Effector memory CD4-positive, alpha-beta T cell (primary cell): Measurements from ENCODE around the gene QRICH2.
"Not testable (repeated sequence)": the region's sequence is repeated elsewhere in the genome, so short reads cannot be mapped to it uniquely, and the experiment has no call there.

Experiments
- DNase-seq, 3 donors: peaks; one replicate each; pipeline ENCODE4 v3.0.0-alpha.2; 2020
- H3K27ac ChIP-seq: 2 replicates; pipeline ENCODE4 v1.7.0; 2013; ENCODE audit warnings: mild to moderate bottlenecking, low read length, moderate library complexity; ENCODE audit not compliant: insufficient read depth, poor library complexity, severe bottlenecking
- H3K27me3 ChIP-seq: replicated peaks from 2 replicates; pipeline ENCODE4 v1.7.0; 2013; ENCODE audit warnings: mild to moderate bottlenecking, low read length; ENCODE audit not compliant: insufficient read depth, control insufficient read depth, poor library complexity, severe bottlenecking
- H3K36me3 ChIP-seq: 2 replicates; pipeline ENCODE4 v1.7.0; 2013; ENCODE audit warnings: mild to moderate bottlenecking, low read length, moderate library complexity; ENCODE audit not compliant: control insufficient read depth, insufficient read depth
- H3K4me1 ChIP-seq: 2 replicates; pipeline ENCODE4 v1.7.0; 2013; ENCODE audit warnings: low read length, mild to moderate bottlenecking; ENCODE audit not compliant: control insufficient read depth, insufficient read depth, poor library complexity, severe bottlenecking
- H3K4me3 ChIP-seq: 2 replicates; pipeline ENCODE4 v1.7.0; 2013; ENCODE audit warnings: low read length, low read depth, mild to moderate bottlenecking; ENCODE audit not compliant: insufficient read depth, poor library complexity, severe bottlenecking
- H3K9me3 ChIP-seq: 2 replicates; pipeline ENCODE4 v1.7.0; 2013; ENCODE audit warnings: mild to moderate bottlenecking, low read length, moderate library complexity; ENCODE audit not compliant: control insufficient read depth

Gene QRICH2

DNA sequence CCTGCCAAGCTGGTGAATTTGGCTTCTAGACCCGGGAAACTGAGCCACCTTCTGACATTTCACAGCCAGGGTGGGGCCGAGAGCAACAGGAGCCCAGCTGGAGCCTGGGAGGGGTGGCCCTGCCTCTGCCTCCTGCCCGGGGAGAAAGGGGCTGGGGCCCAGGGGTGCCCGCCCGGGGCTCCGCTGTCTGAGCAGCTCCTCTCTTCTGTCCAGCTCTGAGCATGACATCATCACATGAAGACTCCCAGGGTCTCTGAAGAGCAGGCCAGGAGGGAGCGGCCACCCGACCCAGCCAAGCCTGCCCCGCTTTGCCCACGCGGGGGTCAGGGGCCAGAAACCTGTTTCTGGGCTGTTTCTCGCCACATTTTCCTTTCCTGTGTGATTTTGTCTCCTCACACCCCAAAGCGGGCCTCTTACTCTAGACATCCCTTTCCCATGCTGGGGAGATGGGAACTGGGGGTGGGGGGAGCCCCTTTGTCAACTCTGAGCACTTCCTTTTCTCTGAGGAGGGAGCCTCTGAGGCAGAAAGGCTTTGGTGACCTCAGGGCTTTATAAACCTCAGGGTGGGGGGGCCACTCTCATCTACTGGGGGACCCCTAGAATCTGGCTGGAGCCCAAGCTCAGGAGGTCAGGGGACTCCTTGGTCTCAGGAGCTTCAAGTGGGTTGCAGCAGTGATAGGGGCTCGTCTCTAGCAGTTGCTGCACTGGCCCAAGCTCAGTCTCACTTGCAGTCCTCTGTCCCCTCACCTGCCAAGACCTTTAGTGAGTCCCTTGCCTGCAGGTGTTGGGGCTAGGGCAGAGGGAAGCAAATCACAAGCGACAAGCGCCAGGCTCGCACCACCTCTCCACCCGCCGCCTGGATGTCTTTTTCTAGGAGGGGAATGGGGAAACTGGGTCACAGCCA, 35.3 kb downstream of the QRICH2 start:
- Histone ChIP-seq H3K4me3 (peak overlapping the region; percentile 48), H3K27me3 (no peaks in the 10 kb centered on the region), H3K4me1 (peaks cover 62% of the 10 kb centered on the region), H3K9me3 (no peaks in the 10 kb centered on the region), H3K36me3 (peaks cover 12% of the 10 kb centered on the region), H3K27ac (peak overlapping the region; percentile 87)
- peak in 1 of 3 donors; percentile 23 for DNase-seq

DNA sequence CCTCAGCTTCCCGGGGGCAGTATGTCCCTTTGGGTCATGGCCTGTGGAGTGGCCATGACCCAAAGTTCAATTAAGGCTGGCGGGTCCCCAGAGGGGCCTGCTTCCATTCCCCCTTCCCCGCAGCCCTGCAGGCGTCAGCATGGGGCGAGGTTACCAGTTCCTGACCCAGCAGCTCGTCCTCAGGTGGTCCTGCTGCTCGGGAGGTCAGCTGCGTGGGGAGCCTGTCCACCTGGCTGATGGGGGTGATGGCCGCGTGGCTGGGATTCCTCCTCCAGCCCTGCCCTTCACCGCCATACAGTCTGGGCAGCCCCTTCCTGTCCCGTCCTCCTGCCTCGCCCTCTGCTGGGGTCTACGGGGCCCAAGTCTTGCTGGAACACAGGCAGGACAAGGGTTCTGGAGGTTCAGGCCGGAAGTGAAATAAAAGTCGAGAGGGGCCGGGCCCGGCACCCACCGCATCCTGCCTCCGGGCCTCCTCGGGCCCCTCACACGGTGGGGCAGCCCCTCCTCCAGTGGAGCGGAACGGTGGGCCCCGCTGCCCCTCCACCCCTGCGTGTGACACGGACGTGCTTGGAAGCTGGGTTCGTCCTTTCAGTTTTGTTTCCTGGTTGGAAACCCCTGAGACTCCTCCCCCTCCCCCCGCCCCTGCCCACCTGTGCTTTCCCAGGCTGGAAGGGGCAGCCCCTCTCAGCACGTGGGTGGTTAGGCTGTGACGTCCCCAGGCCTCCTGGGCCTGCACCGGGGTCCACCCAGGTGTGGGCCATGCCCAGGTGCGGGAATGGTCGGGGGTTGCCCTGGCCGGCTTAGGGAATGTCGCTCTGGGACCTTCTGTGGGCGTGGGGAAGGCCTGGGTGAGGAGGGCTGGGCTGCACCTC, 36.2 kb downstream of the QRICH2 start:
- Histone ChIP-seq H3K27ac (peak overlapping the region; percentile 87), H3K4me3 (peak overlapping the region; percentile 48), H3K4me1 (peaks cover 71% of the 10 kb centered on the region), H3K36me3 (peaks cover 14% of the 10 kb centered on the region), H3K27me3 (no peaks in the 10 kb centered on the region), H3K9me3 (no peaks in the 10 kb centered on the region)
- peak; percentile 53 to 57 (median 55) for DNase-seq

DNA sequence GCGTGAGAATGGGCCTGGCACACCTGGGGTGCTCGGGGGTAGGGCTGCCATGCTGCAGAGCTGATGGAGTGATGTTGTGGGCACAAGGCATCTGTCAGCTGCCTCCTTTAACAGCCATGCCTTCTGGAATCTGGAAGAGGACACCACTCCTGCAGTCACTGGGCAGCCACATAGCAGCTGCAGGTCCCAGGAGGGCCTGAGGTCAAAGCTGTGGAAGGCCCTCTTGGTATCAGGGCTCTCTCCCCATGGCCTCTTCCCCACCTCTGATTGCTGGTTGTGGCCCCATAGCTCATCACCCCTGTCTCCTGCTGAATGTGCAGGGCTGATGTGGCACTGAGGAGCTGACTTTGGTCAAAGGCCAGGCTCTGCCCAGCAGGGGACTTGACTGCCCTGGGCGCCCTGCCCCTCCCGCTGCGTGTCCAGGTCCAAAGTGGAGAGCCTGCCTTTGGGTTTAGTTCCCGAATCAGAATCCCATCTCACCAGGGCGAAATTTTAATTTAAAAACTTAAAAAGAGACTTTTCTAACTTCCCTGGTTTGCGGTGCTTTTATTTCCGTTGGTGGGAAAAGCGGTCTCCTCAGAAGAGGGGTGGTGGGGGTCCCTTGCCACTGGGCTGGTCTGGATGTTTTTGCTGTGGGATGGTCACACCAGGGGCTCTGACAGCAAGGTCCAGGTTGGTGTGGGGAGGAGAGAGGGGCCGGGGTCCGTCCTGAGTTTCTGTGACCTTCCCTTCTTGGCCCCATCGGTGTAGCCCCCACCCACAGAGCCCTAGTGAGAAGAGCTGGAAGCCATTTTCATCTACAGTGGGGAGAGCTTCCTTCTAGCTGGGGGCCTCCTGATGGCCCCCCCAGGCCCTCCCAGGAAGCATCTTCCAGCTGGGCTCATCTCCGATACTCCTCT, 37.1 kb downstream of the QRICH2 start:
- H3K9me3 ChIP-seq = no peaks in the 10 kb centered on the region
- H3K4me1 ChIP-seq = peaks cover 75% of the 10 kb centered on the region

DNA sequence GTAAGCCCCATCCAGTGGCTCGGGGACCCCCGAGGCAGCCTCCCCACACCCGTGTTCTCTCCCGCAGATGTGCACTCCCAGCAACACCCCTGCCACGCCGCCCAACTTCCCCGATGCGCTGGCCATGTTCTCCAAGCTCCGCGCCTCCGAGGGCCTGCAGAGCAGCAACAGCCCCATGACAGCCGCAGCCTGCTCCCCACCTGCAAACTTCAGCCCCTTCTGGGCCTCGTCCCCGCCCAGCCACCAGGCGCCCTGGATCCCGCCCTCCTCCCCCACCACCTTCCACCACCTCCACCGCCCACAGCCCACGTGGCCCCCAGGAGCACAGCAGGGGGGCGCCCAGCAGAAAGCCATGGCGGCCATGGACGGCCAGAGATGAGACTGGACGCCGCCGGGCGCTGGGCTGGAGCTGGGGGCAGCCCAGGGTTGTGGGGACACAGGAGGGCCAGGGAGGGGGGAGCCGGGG, 37.9 kb downstream of the QRICH2 start:
- no peak overlapping the region for H3K4me3 ChIP-seq
- no peak for DNase-seq
- H3K9me3 ChIP-seq = no peaks in the 10 kb centered on the region
- no peaks in the 10 kb centered on the region for H3K27me3 ChIP-seq
- peaks cover 16% of the 10 kb centered on the region for H3K36me3 ChIP-seq
- peak overlapping the region; percentile 86 for H3K27ac ChIP-seq
- H3K4me1 ChIP-seq = peaks cover 75% of the 10 kb centered on the region

More for the DNA sequence above, 37.1 kb downstream of the QRICH2 start:
- DNase-seq = no peak
- Histone ChIP-seq H3K36me3 (peaks cover 16% of the 10 kb centered on the region), H3K27me3 (no peaks in the 10 kb centered on the region), H3K4me3 (peak overlapping the region; percentile 48), H3K27ac (peak overlapping the region; percentile 87)

DNA sequence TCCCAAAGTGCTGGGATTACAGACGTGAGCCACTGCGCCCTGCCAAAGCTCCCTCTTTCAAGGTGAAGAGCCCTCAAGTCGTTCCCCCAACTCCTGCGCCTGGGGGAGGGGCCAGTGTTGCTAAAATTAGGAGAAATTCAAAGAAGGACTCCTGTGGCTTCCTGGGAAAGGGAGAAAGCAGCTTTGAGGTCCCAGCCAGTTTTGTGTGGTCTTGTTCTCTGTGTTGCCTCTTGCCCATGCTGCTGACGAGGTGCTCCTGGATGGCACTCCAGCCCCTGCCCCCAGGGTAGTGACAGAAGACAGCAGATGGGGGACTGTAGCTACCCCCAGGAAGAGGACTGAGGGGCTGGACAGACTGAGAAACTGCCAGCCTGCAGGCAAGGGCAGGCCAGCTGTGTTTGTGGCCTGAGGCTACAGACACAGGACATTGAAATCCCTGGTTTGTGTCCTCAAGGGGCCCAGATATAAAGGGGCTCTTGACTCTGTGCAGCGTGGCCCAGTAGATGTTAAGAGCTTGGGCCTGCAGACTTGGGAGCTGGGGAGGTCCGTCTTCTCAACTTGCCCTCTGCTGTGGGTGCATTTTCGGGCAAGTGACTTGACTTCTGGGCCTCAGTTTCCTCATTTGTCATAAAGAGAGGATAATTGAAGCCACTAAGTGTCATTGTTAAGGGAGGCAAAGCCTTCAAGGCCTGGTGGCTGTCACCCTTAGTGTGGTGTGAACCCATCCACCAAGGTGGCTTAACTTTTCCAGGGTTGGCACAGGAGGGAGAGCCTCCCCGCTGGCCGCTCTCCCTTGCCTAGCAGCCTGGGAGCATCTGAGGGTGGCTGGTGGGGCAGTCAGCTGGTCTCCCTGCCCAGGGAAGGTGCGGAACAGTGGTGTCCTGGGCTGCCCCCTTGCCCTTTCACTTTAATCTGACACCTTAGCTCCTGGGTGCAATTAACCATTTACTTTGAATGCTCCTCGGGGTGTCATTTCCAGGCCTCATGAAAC, 38.8 kb downstream of the QRICH2 start:
- no peaks in the 10 kb centered on the region for H3K9me3 ChIP-seq
- peaks cover 16% of the 10 kb centered on the region for H3K36me3 ChIP-seq
- no peak for DNase-seq
- H3K4me3 ChIP-seq = no peak overlapping the region
- H3K27ac ChIP-seq = peak overlapping the region; percentile 86
- H3K27me3 ChIP-seq = no peaks in the 10 kb centered on the region
- peaks cover 72% of the 10 kb centered on the region for H3K4me1 ChIP-seq

DNA sequence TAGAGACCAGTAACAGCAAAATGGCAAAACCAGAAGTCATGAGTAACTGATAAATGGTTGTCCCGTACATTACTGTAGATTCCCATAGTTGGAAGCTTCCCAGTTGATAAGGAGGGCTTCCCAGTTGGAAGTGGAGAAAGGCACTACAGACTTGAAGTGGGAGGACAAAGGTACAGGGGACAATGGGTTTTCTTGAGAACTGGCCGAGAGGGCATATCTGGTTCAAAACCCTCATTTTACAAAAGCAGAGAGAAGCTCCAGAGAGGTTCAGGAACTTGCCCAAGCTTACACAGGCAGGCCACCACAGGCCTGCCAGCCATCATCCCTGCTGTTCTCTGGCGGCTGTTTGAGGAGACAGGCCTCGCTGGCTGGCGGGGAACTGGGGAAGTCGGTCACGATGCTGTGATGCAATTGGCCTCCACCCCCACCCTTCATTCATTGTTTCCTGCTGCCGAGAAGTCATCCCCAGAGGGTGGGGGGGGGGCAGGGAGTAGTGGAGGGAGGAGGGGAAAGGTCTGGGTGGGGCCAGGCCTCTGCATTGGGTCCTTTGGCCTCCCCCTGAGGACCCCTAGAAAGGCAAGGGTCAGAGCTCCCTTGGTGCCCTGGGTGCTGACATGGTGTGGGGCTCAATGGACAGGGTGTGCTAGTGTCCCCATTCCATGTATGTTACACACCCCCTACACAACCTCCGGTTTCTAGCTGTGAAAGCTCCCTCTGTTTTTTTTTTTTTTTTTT, 39.9 kb downstream of the QRICH2 start:
- DNase-seq = peak; percentile 60 to 70 (median 61)
- peaks cover 61% of the 10 kb centered on the region for H3K4me1 ChIP-seq
- H3K36me3 ChIP-seq = peaks cover 16% of the 10 kb centered on the region
- no peaks in the 10 kb centered on the region for H3K9me3 ChIP-seq
- peak overlapping the region; percentile 86 for H3K27ac ChIP-seq
- H3K4me3 ChIP-seq = peak overlapping the region; percentile 36
- no peaks in the 10 kb centered on the region for H3K27me3 ChIP-seq

DNA sequence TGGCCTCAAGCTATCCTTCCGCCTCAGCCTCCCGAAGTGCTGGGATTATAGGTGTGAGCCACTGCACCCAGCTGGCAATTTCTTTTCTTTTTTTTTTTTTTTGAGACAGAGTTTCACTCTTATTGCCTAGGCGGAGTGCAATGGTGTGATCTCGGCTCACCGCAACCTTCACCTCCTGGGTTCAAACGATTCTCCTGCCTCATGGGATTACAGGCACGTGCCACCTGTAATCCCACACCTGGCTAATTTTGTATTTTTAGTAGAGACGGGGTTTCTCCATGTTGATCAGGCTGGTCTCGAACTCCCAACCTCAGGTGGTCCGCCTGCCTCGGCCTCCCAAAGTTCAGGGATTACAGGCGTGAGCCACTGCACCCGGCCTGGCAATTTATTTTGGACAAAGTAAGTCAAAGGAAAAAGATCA, 40.5 kb downstream of the QRICH2 start:
- Histone ChIP-seq H3K4me1 (peaks cover 57% of the 10 kb centered on the region), H3K27ac (peak overlapping the region; percentile 86), H3K36me3 (peaks cover 16% of the 10 kb centered on the region), H3K4me3 (peak overlapping the region; percentile 36)
- not testable (repeated sequence) for DNase-seq, H3K9me3 ChIP-seq, H3K27me3 ChIP-seq

DNA sequence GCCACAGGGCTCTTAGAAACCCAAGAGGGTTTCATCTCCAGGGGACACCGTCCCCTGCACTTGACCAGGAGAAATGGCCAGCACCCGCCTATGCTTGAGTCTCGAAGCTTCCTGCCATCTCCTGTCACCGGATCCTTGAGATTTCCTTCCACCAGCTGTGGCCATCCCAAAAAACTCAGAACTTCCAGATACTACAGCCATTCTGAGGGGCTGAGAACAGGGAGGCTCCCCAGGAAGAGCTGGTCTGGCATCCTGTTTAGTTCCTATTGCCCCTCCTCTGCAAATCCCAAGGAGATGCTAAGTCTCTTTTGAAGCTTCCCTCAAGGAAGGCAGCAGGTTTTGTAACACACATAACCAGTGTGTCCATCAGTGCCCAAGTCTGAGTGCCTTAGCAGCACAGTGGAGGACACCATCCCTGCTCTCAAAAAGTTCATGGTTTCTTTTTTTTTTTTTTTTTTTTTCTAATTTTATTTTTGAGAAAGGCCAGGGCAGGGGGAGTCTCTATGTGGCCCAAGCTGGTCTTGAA, 41.0 kb downstream of the QRICH2 start:
- Histone ChIP-seq H3K36me3 (peaks cover 16% of the 10 kb centered on the region), H3K4me3 (peak overlapping the region; percentile 83), H3K27ac (peak overlapping the region; percentile 86), H3K4me1 (peaks cover 54% of the 10 kb centered on the region), H3K27me3 (no peaks in the 10 kb centered on the region), H3K9me3 (no peaks in the 10 kb centered on the region)
- no peak for DNase-seq
